ENCODE results near the gene PRRT4.

The PRRT4 gene

GRCh38 chr7:128407233-128407589 lies 45.7 kb upstream of the PRRT4 start:
- TF ChIP-seq CTCF (IDR thresholded peaks at IDR 0.05; ENCODE audit: control extremely low read depth, extremely low read depth, low read depth, missing control alignments): no peak
- ChIA-PET POLR2A (no interaction called here), CTCF (interaction anchor here (0.8 to 42.8 kb wide), 4 partner anchors 8 to 365 kb away, joined by 3 to 963 read pairs (median 490); partner anchors contain the start of gene IMPDH1)
- no peak for DNase-seq (ENCODE audit: extremely low spot score)

- POLR2A ChIA-PET: no interaction called here
- CTCF ChIA-PET: interaction anchor here (2.7 to 42.8 kb wide), 4 partner anchors 7 to 54 kb away, joined by 18 to 963 read pairs (median 494); partner anchors contain the start of gene IMPDH1
- no peak for TF ChIP-seq CTCF (IDR thresholded peaks at IDR 0.05; ENCODE audit: control extremely low read depth, extremely low read depth, low read depth, missing control alignments)
- DNase-seq (ENCODE audit: extremely low spot score): no peak
Observed at GRCh38 chr7:128406314-128407232, 45.1 kb upstream of the PRRT4 start.

GRCh38 chr7:128405471-128406313 lies 44.2 kb upstream of the PRRT4 start:
- ChIA-PET CTCF (interaction anchor here (1.2 to 42.8 kb wide), 5 partner anchors 7 to 58 kb away, joined by 3 to 963 read pairs (median 26); partner anchors contain the start of gene IMPDH1), POLR2A (no interaction called here)
- DNase-seq (ENCODE audit: extremely low spot score): peak; percentile 85
- peak; percentile 7 for TF ChIP-seq CTCF (IDR thresholded peaks at IDR 0.05; ENCODE audit: control extremely low read depth, extremely low read depth, low read depth, missing control alignments)

GRCh38 chr7:128404886-128405470 lies 43.5 kb upstream of the PRRT4 start:
- no peak for DNase-seq (ENCODE audit: extremely low spot score)
- TF ChIP-seq CTCF (IDR thresholded peaks at IDR 0.05; ENCODE audit: control extremely low read depth, extremely low read depth, low read depth, missing control alignments): no peak
- CTCF ChIA-PET: interaction anchor here (1.2 to 42.8 kb wide), 5 partner anchors 6 to 58 kb away, joined by 3 to 963 read pairs (median 26); partner anchors contain the start of gene IMPDH1
- POLR2A ChIA-PET: interaction anchor here (0.6 kb wide), 1 partner anchor 487 kb away, joined by 5 read pairs; no protein-coding TSS in a partner anchor

GRCh38 chr7:128404143-128404681 lies 42.7 kb upstream of the PRRT4 start:
- no peak for DNase-seq (ENCODE audit: extremely low spot score)
- TF ChIP-seq CTCF (IDR thresholded peaks at IDR 0.05; ENCODE audit: control extremely low read depth, extremely low read depth, low read depth, missing control alignments): no peak
- ChIA-PET POLR2A (interaction anchor here (0.6 kb wide), 1 partner anchor 488 kb away, joined by 5 read pairs; no protein-coding TSS in a partner anchor), CTCF (interaction anchor here (1.4 to 42.8 kb wide), 4 partner anchors 5 to 56 kb away, joined by 3 to 963 read pairs (median 494); partner anchors contain the start of gene IMPDH1)

Measured in GM10248 (cell line).